ENCODE data around the gene INSYN1. TPM values are rescaled to one million over a fixed set of nuclear protein-coding genes. Genes with fewer than 3 reads are reported as not detected.
"Not testable (repeated sequence)": the region's sequence is repeated elsewhere in the genome, so short reads cannot be mapped to it uniquely, and the experiment has no call there.

The INSYN1 gene
- total RNA-seq, 1 experiment from 2014 or later: 1.5 TPM

DNA sequence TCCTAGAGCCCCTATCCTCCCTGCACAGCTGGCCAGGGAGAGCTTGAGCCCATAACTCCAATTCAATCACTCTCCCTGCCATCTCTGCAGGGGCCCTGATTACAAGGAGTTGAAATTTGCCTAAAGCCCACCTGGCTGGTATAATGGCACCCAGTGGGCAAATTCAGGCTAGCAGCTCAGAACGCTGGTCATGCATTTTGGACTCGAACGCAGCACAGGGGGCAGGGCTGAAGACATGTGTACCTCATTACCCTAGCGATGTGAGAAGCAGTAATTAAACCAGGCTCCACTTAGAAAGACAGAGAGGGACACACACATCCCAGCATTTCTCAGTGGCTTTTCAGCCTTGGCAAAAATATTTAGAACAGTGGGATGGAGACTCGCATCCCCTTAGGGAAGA is 3.2 kb downstream of the INSYN1 start:
- DNase-seq (ENCODE audit: low spot score): no peak

DNA sequence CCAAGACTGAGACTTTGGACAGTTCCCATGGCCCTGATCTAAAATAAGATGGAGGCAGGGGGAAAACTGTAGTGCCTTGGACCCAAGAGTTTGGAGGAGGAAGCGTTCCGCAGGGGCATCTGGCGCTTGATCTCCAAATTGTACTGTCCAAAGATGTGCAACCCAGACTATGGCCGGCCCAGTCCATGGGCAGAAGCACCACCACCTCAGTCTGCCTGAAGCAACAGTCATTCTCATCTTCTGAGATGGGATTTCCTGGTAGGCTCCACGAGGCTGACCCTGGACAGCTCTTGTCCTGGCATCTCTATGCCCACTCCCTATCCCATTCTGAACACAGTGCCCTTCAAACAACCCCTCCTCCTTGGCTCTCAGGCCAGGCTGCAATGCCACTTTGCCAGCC is 3.6 kb downstream of the INSYN1 start:
- DNase-seq (ENCODE audit: low spot score): no peak

DNA sequence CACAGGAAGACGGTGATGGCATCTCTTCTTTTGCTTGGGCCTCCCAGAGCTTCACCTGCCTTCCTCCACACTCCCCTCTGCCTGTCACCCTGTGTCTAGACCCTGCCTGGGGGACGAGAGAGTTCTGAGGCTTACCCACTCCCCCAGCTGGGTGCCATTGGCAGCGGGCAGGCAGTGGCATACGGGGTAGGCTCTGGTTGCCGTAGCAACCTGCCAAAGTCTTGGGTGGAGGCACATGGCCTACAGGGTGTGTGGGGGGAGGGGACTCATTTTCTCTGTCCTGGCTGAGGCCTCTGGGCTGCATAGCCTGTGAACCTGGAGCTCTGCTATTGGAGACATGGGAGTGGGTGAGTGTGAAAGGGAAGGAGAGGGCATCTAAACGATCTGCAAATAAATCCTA is 4.4 kb downstream of the INSYN1 start:
- DNase-seq (ENCODE audit: low spot score): no peak

DNA sequence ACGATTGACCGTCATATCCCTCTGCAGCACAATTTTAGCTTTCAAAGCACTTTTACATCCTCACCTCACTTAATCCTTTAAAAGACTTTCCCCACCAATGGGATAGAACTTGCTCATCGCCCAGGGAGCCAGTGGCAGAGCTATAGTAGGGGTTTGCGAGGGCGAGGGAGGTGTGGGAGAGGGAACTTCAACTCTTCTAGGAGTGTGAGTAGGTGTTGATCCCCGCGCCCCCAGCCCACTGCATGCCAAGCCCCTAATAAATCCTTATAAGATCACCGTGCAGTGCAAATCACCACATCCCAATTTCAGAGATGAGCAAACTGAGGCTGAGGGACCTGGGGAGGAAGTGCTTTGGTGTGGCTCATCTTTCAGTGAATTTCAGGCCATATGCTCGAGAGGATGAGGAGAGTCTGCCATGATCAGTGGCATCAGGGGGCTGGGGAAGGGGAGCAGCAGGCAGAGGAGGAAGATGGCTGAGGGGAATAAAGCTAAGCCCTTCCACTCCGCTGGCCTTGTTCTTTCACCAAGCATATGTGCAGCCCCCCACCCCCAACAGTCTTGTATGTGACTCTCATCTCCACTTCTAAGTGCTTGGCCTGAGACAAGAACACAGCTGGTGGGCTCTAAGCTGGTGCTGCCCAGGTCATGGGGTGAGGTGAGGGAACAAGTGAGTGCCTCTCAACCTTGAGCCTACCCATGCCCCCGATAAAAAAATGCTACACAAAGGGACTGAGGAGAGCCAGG is 5.1 kb downstream of the INSYN1 start:
- DNase-seq (ENCODE audit: low spot score): no peak

DNA sequence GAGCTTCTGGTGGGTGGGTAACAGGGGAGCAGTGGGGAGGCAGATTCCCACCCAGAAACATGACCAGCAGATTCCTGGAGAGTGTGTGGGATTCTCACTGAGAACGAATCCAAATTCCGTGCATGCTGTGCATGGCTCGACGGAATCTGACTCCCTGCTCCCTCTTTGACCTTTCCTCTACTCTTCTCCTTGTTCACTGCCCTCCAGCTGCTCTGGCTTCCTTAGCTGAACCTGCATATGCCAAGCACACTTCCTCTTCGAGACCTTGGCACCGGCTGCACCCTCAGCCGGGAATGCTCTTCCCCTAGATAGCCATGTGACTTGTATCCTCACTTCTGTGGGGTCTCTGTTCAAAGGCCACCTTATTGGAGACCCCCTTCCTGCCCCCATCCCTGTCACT is 6.3 kb downstream of the INSYN1 start:
- no peak for DNase-seq (ENCODE audit: low spot score)

DNA sequence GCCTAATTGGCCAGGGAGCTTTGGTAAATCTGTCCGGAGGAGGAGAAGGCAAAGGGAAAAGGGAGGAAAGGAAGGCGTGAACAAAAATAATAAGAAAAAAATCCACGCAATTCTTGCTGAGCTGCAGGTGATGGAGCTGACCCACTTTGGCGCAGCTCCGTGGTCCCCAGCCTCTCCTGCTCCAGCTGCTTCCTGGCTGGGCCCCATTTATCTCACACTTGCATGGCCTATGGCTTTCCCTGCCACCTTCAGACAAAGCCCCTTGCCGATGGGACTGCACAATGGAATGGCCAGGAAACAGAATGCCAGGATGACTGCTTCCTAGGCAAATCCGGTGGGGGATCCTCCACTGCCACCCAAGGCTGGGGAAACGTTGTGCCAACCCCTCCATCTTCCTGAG is 6.9 kb downstream of the INSYN1 start:
- DNase-seq (ENCODE audit: low spot score): no peak

DNA sequence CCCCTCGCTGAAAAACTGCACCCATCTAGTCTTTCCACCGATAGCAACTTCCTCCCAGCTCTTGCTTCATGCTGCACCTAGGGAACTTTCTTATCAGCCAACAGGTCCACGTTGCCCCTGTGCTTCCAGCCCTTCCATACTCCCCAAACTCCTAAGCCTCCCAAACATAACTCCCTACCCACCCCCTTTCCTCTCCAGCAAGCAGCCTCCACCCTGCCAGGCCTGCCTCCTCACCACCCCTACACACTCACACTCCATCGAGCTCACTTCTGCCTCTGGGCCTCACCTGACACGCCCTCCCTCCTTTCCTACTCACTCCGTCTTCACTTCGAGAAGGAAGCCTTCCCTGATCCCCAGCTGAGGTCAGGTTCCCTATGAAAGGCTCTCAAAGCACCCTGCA is 8.1 kb downstream of the INSYN1 start:
- no peak for DNase-seq (ENCODE audit: low spot score)

DNA sequence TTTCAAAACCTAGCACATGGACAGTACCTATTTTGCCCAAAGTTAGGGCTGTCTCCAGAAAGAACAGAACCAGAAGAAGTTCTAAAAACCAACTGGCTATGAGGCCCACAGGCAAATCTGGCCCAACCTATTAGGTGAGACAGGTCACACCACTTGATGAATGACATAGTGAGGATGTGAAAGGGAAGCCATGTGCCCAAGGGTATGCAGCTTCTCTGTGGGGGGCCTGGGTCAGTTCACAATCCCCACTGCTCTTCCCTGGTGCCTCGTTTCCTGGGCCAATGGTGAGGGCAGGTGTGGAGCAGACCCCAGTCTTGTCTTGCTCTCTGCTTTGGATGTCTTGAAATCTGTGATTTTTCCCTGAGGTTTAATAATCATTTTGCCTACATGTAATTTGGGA is 8.9 kb downstream of the INSYN1 start:
- no peak for DNase-seq (ENCODE audit: low spot score)

DNA sequence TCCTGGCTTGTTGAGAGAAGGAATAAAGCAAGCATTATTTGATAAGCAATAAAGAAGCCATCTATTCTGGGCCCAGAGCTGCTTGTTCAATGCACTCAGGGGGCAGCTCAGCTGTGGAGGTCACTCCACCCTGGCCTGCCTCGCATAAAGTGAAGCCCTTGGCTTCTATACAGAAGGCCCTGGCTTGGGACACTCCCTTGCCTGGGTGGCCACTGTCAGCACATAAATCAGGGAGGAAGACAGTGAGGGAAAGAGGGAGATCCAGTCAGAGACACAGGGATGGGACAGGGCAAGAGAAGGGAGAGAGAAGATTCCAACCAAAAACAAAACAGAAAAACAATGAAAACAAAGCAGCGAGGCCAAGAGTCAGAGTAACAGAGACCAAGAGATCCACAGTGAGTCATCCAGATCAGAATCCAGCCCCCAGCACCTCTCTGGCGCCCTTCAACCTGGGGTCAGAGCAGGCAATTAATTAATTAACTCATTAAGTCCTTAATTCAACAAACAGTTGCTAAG is 11.8 kb downstream of the INSYN1 start:
- DNase-seq (ENCODE audit: low spot score): no peak

DNA sequence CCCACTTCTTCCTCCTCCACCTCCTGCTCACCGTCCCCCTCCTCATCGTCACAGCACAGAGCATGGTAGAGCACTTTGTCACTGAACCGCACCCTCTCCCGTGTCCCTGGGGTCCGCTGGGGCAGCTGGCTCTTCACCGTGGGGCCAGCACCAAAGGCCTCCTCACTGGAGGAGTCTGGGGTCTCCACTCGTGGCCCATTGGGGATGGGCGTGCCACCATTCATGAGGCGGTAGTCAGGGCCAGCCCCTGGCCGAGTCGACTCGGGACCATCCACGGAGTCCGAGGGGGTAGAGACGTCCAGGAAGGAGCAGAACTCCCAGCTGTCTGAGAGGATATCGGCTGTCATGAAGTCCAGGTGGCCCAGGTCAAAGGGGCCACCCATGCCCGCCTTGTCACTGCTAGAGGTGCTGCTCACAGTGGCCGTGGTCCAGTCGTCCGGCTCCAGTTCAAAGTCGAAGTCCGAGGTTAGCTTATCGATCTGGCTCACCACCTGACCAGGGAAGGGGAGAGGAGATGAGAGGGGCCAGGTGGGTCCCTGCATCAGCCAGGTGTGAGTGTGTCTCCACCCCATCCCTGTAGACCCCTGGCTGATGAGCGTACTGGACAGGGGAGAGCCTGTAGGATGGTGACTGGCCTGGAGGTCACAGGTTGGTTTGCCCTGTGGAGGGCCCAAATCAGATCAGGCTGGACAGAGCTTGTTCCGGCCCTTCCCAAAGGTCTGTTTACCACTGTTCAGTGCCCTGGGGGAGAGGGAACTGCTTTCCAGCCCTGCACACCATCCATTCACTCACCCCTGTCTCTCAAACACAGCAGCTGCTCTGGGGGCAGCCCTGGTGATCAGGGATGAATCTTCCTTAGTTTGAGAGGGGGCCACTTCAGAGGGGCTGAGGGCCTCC is 12.8 kb downstream of the INSYN1 start:
- DNase-seq (ENCODE audit: low spot score): no peak

DNA sequence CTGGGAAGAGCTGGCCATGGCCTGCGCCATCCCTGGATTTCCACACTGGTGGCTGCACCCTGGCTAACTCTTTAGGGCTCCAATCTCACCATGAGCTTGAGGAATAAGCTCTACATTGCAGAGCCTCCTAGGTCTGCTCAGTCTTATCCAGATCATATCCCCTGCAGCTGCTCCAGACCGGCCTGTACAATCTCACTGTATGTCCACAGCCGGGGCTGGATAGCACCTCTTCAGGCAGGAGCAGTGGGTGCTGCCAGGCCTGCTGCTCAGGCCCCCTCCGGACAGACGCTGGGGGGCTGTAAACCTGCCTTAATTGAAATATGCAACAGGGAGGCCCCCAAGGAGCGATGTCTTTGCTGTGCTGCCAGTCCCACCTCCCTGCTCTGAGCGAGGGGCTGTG is 15.6 kb downstream of the INSYN1 start:
- no peak for DNase-seq (ENCODE audit: low spot score)

DNA sequence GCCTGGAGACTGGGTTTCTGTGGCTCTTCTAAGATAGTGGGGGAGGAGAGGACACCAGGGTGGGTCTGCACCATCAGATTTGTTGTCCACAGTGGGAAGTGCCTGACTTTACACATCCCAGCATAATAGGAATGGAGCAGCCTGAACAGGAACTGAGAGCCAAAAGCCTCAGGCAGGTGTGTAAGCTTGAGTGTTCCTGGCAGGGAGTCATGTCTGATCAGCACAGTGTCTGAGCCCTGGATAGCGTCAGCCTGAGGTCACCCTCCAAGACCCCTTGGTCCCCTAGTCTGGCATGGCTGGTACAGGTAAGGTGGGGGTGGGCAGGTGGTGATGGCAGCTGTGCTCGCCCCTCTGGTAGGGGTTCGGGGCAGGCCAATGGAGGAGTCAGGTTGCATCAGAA is 20.2 kb downstream of the INSYN1 start:
- DNase-seq (ENCODE audit: low spot score): no peak

DNA sequence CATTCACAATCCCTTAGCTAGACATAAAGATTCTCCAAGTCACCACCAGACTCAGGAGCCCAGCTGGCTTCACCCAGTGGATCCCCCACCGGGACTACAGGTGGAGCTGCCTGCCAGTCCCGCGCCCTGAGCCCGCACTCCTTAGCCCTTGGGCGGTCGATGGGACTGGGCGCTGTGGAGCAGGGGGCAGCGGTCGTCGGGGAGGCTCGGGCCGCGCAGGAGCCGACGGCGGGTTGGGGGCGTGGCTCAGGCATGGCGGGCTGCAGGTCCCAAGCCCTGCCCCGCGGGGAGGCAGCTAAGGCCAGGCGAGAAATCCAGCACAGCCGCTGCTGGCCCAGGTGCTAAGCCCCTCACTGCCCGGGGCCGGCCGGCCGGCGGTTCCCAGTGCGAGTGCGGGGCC is 21.1 kb downstream of the INSYN1 start:
- not testable (repeated sequence) for DNase-seq (ENCODE audit: low spot score)

DNA sequence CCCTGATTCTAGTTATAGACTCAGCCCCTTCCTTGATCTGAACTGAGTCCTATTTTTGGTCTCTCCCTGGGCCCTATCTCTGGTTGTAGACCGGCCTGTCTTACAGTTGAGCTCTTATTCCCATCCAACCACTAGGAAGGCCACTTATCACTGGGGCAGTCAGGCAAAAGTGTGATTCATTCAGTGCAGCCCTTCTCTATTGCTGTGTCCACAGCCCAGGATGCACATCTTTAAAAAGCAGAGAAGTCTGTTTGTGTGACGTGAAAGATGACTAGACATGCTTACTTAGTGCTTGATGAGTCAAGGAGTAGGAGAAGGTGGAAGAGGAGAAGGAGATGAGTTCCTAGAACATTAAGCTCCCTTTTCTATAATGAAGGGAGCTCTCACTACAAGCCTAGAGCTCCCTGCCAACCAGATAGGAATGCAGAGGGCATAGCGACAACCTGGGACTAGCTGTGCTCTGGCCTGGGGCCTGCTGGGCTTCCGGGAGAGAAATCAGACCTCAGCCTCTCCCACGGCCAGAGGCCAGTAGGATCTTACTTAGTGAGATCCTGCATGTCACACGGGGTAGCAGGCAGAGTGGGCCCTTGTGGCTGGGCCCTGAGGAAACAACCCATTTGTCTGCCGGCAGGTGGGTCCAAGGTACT is 25.7 kb downstream of the INSYN1 start:
- DNase-seq (ENCODE audit: low spot score): peak; percentile 66

DNA sequence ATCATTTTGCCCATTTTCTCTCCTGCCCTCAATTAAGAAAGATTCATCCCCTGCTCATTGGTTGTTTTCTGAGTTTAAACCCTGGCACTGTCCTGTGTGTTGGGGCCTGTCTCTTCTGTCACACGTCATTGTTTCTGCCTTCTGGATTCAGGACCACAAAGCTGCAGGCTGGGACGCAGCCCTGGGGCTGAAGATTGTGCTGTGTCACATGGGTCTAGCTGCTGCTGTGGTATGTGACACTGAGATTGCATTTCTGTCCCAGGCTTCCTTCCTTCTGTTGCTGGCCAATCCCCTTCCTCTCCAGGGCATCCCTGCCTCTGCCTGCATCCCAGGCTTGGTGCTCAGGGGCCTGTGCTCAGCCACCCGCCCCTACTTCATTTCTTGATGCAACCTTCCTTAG is 28.9 kb downstream of the INSYN1 start:
- DNase-seq (ENCODE audit: low spot score): no peak

DNA sequence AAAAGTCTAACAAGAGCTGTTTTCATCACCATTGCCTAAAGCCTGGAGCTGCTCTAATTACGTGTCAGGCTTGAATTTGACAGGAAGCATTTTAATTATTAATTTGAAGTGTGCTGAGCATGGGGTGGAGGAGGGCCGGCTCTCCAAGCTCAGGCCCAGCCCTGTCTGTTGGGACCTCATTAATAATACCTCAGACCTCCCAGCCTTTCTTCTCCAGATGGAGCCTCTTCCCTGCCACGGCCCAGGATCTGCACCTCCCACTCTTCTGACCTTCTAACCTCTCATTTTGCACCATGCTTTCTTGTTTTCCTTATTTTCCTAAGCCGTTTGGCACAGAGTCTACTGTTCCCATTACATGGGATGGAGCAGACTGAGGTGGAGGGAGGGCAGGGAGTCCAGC is 30.0 kb downstream of the INSYN1 start:
- no peak for DNase-seq (ENCODE audit: low spot score)

DNA sequence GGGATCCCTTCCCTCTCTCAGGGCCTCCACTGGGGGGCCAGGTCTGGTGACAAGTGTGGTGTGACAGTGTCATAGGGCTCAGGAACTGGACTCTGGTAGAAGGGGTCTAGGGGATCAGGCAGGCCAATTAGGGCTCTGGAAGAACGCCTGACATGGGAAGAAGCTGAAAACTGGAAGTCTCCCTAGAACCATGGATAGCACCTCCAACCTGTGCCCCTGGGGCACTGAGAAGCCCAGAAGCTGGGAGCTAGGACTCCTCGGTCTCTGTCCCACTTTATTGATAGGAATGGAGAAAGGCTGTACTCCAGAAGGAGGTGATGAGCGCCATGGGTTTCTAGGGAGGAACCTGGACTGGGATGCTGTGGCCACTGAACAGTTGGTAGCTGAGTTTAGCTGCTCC is 30.7 kb downstream of the INSYN1 start:
- DNase-seq (ENCODE audit: low spot score): no peak

DNA sequence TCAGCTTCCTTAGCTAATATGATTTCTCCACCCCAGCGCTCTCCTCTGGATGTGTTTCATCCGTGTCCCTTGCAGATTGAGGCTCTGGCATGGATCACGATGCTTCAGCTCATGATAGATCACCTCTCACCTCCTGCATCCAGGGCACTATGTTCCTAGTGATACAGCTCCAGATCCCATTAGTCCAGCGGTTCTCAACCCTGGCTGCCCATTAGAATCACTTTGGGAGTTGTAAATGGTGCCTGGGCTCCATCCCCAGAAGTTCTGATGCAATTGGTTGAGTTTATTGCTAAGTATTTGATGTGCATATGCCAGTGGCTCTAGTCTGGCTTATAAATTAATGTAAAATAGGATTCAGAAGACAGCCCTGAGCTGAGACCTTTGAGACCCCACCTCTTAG is 34.5 kb downstream of the INSYN1 start:
- DNase-seq (ENCODE audit: low spot score): no peak

DNA sequence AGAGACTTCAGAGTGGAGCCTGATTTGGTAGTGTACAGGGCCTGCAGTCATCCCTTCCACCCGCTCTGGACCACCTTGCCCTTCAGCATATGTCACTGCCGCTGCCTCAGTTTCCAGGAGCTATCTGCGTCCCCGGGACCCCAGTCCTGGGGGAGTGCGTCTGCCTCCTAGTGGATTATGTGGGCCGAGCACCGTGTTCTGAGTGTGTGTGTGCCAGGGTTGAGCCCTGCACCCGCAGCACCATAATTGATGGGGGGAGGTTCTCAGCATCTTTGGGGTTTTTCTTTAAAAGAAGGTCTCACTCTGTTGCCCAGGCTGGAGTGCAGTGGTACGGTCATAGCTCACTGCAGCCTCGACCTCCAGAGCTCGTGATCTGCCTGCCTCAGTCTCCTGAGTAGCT is 35.3 kb downstream of the INSYN1 start:
- DNase-seq (ENCODE audit: low spot score): no peak

DNA sequence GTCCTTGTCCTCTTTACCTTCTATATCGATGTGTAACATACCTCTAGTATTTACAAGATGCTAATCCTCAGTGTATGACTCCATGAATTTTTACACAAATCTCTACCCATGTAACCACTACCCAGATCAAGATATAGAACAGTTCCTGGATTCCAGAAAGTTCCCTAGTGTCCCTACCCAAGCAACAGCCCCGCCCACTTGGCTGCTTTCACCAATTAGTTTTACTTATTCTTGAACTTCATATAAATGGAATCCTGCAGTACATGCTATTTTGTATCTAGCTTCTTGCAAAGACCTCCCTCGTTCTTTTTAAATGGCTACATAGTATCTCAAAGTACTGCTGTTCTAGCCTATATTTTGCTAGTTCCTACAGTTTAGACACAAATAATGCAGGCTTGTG is 35.9 kb downstream of the INSYN1 start:
- no peak for DNase-seq (ENCODE audit: low spot score)

DNA sequence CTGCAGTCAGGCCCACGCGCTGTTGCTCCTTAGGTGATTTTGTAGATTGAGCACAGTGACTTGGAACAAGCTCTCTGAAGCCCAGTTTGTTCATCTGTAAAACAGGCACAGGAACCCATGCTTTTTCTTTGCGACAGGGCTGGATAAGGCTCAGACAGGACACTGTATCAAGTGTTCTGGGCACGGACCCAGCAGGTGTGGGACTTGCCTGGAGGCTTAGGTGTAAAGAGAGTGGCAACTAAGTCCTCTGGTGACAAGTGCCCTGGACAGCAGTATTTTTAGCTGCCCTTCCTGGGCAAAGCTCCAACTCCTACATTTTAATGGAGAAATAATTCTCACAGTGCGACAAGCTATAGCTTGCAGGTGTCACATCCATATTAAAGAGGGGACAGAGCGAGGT is 36.7 kb downstream of the INSYN1 start:
- no peak for DNase-seq (ENCODE audit: low spot score)

DNA sequence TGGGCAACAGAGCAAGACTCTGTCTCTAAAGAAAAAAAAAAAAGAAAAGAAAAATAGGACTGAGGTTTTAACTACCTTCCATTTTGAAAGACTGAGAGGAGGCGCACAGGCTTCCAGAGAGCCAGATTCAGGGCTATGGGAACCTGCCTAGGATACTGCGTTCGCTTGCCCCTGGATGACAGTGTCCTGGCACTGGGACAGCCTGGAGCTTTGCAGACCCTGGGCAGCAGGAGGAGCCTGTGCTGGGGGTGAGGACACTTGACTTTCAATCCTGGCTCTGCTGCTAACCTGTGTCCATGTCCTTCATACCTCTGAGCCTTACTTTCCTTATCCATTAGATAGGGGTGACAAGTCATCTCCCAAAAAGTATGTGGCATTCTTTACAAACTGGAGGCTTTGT is 37.7 kb downstream of the INSYN1 start:
- DNase-seq (ENCODE audit: low spot score): no peak

Measured in A172 (cell line).